ENCODE measurements around the gene BAMBI. TPM values are rescaled to one million over a fixed set of nuclear protein-coding genes. Genes with fewer than 3 reads are reported as not detected.

The BAMBI gene
- total RNA-seq, 2 experiments from 2014 or later, result 0.18 to 0.27 TPM

DNA sequence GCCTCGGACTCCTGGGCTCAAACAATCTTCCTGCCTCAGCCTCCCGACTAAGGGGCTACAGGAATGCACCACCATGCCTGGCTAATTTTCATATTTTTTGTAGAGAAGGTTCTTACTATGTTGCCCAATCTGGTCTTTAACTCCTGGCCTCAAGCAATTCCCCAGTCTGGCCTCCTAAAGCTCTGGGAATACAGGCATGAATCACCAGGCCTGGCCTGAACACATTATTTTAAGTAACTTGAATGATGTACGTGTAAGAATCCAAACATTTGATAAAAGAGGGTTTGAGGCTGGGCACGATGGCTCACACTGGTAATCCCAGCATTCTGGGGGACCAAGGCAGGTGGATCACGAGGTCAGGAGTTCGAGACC lies 13.0 kb upstream of the BAMBI start:
- CTCF ChIA-PET, result interaction anchor here (0.6 to 2.5 kb wide), 44 partner anchors 10 to 832 kb away, joined by 3 to 38 read pairs (median 4); partner anchors contain the start of gene BAMBI
- Mint-ChIP-seq H3K4me1 (ENCODE audit: low read depth) (peaks cover 13% of the 10 kb centered on the region), H3K27me3 (peaks cover 42% of the 10 kb centered on the region), H3K9me3 (no peaks in the 10 kb centered on the region), H3K36me3 (ENCODE audit: low read depth) (no peaks in the 10 kb centered on the region), H3K27ac (no peak overlapping the region), H3K4me3 (no peak overlapping the region)
- DNase-seq (no peak), ATAC-seq (no peak)
- TF ChIP-seq, protein P1, sequence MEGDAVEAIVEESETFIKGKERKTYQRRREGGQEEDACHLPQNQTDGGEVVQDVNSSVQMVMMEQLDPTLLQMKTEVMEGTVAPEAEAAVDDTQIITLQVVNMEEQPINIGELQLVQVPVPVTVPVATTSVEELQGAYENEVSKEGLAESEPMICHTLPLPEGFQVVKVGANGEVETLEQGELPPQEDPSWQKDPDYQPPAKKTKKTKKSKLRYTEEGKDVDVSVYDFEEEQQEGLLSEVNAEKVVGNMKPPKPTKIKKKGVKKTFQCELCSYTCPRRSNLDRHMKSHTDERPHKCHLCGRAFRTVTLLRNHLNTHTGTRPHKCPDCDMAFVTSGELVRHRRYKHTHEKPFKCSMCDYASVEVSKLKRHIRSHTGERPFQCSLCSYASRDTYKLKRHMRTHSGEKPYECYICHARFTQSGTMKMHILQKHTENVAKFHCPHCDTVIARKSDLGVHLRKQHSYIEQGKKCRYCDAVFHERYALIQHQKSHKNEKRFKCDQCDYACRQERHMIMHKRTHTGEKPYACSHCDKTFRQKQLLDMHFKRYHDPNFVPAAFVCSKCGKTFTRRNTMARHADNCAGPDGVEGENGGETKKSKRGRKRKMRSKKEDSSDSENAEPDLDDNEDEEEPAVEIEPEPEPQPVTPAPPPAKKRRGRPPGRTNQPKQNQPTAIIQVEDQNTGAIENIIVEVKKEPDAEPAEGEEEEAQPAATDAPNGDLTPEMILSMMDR (IDR thresholded peaks at IDR 0.05), result no peak
- intact Hi-C loops (cut with micrococcal nuclease), result loop anchor here (5.0 kb wide), 1 partner anchor 328 kb away; no protein-coding TSS in a partner anchor
- POLR2A ChIA-PET, result no interaction called here

DNA sequence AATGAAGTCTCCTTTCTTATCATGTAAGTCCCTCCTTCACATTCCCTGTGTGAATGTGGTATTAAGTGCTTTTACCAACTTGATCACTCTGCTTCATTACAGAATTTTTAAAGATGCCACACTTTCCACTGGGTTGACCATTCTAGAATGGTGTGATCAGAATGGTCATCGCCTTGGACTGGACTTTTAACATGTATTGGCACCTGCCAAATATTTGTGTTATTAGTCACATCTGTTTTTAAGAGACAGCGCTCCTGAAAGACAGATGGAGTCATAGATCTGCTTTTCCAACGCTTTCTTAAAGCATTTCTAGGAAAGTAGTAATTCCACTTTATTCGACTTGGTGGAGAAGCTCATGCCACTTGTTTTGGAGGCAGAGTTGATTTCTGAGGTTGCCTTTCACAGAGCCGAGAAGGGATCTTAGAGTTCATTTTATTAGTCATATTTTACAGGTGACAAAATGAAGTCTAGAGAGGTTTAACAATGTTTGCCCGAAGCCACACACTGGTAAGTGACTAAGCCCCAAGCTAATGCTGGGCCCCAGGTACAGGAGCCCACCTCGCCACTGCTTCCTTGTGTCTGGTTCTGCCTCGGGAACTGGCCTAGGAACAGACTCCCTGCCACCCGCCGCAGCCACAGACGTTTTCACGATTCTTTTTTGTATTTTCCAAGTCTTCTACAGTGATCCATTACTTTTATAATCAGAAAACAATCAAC lies 10.4 kb upstream of the BAMBI start:
- Mint-ChIP-seq H3K27me3 (peaks cover 58% of the 10 kb centered on the region), H3K27ac (no peak overlapping the region), H3K9me3 (no peaks in the 10 kb centered on the region), H3K36me3 (ENCODE audit: low read depth) (no peaks in the 10 kb centered on the region), H3K4me3 (no peak overlapping the region), H3K4me1 (ENCODE audit: low read depth) (peaks cover 14% of the 10 kb centered on the region)
- ChIA-PET CTCF (interaction anchor here (1.1 kb wide), 1 partner anchor 9 kb away, joined by 3 read pairs; no protein-coding TSS in a partner anchor), POLR2A (no interaction called here)
- ATAC-seq (no peak), DNase-seq (no peak)
- intact Hi-C loops (cut with micrococcal nuclease), result no loop called here
- TF ChIP-seq, protein P1 (IDR thresholded peaks at IDR 0.05), result no peak

DNA sequence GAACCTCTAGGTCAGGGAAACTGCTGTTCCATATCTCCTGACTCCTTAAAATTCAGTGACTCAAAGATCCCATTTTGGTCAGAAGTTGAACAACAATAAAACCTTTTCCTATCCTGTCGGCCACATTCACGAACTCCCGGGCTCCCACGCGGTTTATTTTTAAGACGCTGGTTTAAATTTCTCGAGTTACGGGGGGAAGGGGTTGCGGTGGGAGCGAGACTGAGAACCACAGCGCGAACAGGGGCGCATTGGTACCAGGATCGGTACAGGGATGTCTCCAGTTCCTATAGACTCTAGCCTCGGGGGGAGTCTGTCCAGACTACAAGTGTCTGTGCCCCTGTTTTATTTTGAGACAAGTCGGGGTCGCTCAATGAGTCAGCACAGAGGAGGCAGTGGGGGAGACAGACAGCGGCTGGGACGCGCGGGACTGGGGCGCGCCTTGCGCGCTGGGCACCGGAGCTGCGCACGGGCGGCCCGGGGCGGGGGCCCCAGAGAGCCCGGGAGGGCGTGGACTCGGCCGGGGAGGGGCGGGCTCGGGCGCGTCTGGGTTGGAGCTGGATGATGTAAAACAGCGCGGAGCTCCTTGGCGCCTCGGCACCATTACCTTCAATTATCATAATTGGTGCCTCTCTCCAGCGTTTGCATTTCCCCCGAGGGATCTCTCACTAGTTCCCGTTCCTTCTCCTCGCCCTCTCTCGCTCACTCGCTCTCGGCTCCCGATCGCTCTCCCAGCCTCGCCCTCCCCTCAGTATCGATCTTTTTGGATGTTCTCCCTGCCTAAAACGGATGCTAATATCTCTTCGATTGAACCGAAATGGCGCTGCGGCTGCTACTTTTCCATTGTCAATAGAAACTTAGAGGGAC lies 8.7 kb upstream of the BAMBI start:
- H3K4me3 Mint-ChIP-seq, result peak overlapping the region; percentile 75
- ATAC-seq (peak; percentile 97), DNase-seq (peak; percentile 58)
- H3K4me1 Mint-ChIP-seq (ENCODE audit: low read depth), result peaks cover 14% of the 10 kb centered on the region
- intact Hi-C loops (cut with micrococcal nuclease), result no loop called here
- H3K27ac Mint-ChIP-seq, result no peak overlapping the region
- H3K36me3 Mint-ChIP-seq (ENCODE audit: low read depth), result no peaks in the 10 kb centered on the region
- H3K9me3 Mint-ChIP-seq, result no peaks in the 10 kb centered on the region
- CTCF ChIA-PET, result no interaction called here
- TF ChIP-seq, protein P1 (IDR thresholded peaks at IDR 0.05), result no peak
- POLR2A ChIA-PET, result no interaction called here
- peaks cover 63% of the 10 kb centered on the region for H3K27me3 Mint-ChIP-seq

DNA sequence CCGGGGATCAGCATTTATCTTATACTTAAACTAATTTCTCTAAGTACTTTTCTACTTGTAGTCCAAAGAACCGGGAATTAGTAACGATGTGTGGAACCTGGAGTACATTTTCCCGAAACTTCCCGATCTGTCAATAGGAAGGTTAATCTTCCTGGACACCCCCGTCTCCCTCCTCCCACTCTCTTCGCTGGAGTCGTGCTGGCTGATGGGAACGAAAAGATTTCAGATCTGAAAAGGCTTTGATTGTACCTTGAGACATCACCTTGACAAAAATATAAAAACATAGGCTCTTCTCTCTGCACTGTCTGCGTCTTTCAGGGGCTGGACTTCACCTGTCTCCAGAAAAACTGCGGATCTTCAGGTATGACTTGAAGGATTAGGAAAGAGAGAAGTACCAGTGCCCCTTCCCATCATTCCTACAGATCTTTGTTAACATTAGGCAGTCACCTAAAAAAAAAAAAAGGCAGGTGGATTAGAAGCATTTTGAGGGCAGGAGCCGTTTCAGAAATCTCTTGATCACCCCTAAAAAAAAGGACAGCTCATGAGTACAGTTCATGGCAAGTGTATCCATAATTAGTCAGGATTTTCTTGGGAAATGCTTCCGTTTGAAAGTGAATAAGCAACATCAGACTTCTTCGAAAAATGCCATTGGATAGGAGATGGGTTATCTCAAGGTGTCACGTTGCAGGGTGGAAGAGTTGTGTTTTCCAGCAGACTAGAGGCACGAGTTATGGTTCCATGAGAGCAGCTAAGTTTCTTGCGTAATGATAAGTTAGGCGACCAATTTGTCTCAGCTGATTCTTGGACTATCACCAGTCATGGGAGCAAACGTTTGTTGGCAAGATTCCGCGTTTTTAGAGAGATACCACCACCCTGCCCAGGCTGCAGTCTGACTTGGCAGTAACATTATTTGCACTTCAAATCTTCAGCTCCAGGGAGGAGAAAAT lies 7.8 kb upstream of the BAMBI start:
- POLR2A ChIA-PET, result interaction anchor here (1.3 kb wide), 1 partner anchor 113 kb away, joined by 3 read pairs; no protein-coding TSS in a partner anchor
- no peaks in the 10 kb centered on the region for H3K9me3 Mint-ChIP-seq
- H3K4me1 Mint-ChIP-seq (ENCODE audit: low read depth), result peaks cover 14% of the 10 kb centered on the region
- H3K27ac Mint-ChIP-seq, result no peak overlapping the region
- no peak for ATAC-seq
- TF ChIP-seq, protein P1 (IDR thresholded peaks at IDR 0.05), result no peak
- DNase-seq, result no peak
- CTCF ChIA-PET, result no interaction called here
- intact Hi-C loops (cut with micrococcal nuclease), result no loop called here
- peaks cover 66% of the 10 kb centered on the region for H3K27me3 Mint-ChIP-seq
- no peaks in the 10 kb centered on the region for H3K36me3 Mint-ChIP-seq (ENCODE audit: low read depth)
- H3K4me3 Mint-ChIP-seq, result peak overlapping the region; percentile 75

All from activated CD8-positive, alpha-beta T cell treated with anti-CD3 and anti-CD28 coated beads for 36 hours (primary cell).